Body of pancreas (tissue), 4 donors: ENCODE measurements around the gene COL23A1. TPM values are rescaled to one million over a fixed set of nuclear protein-coding genes. Genes with fewer than 3 reads are reported as not detected.
A peak's percentile ranks its signal among the peaks of the same experiment; 100 is the strongest.

Experiments used
- ATAC-seq: fragments of 150-250 bp; one replicate; pipeline ENCODE4 v1.9.1; 2016
- DNase-seq, 4 donors: peaks; one replicate each; pipeline ENCODE4 v3.0.0-alpha.2; 2019
- H3K27ac ChIP-seq, 4 donors: fragments of 200-600 bp; sonication (generic); 1 replicate in 3 of 4; 2 replicates in 1 of 4; pipeline versions ENCODE4 v1.5.1 to v1.6.1; 2016 to 2019; ENCODE audit warnings: mild to moderate bottlenecking in 1 of 4, mixed read lengths in 1 of 4, moderate library complexity in 1 of 4
- H3K27me3 ChIP-seq, 2 donors: fragments of 200-600 bp; sonication (generic); one replicate each; pipeline ENCODE4 v1.6.0; 2016; ENCODE audit warnings: mild to moderate bottlenecking in 1 of 2
- H3K36me3 ChIP-seq, 2 donors: fragments of 200-600 bp; sonication (generic); replicated peaks in 1 of 2; 2 replicates each; pipeline ENCODE4 v1.5.1; 2016; ENCODE audit warnings: low read depth in 2 of 2; ENCODE audit not compliant: insufficient read depth in 1 of 2
- H3K4me1 ChIP-seq: fragments of 200-600 bp; sonication (generic); one replicate; pipeline ENCODE4 v1.6.0; 2016
- H3K4me3 ChIP-seq, 2 donors: fragments of 200-600 bp; sonication (generic); 1 replicate in 1 of 2; 2 replicates in 1 of 2; pipeline ENCODE4 v1.5.1; 2016 to 2019
- H3K9me3 ChIP-seq, 3 donors: fragments of 200-600 bp; sonication (generic); 1 replicate in 2 of 3; 2 replicates in 1 of 3; pipeline ENCODE4 v1.5.1; 2016
- CTCF ChIP-seq, 7 experiments: fragments of 450-650 bp in 4 of 7; fragments of 200-600 bp in 3 of 7; sonication (generic) in 3 of 7; IDR thresholded peaks; one replicate each; pipeline ENCODE4 v1.5.1; 2016 to 2019; ENCODE audit warnings: antibody characterized with exemption in 7 of 7
- POLR2A ChIP-seq, 3 donors: fragments of 450-650 bp; IDR thresholded peaks; one replicate each; pipeline ENCODE4 v1.6.1; 2016; ENCODE audit warnings: antibody characterized with exemption in 3 of 3, mild to moderate bottlenecking in 2 of 3
- WGBS, 2 donors: methylation state at CpG; one replicate each; pipeline ENCODE4 v1.1.5; 2017; 5-methylcytosine and 5-hydroxymethylcytosine counted together
- intact Hi-C: fragments of 100-400 bp; cut with DNase I; formaldehyde crosslinking; loops from one replicate; pipeline ENCODE4 v1.15.1; 2023
- total RNA-seq, 2 donors: library from RNA; depleted of rRNA; stranded (reverse); fragments of >200 nt; gene quantifications; one replicate each; pipeline ENCODE4 v1.1.0, GENCODE V29; 2016

The COL23A1 gene
- total RNA-seq, 2 donors from 2014 or later, result not detected

- WGBS, 2 donors, result 59 to 60% methylated on average over 11 of the region's 11 CpGs
- H3K27ac ChIP-seq, result peak overlapping the region in 3 of 4 donors; percentile 32 to 68 (median 67)
- DNase-seq, result peak; percentile 28 to 67 (median 40)
- H3K27me3 ChIP-seq, result no peaks in the 10 kb centered on the region
- no peak overlapping the region for H3K4me3 ChIP-seq
- H3K9me3 ChIP-seq, result no peaks in the 10 kb centered on the region
- H3K4me1 ChIP-seq, result peaks cover 23% of the 10 kb centered on the region
- intact Hi-C loops, result no loop called here
- peak; percentile 55 for ATAC-seq
- no peaks in the 10 kb centered on the region for H3K36me3 ChIP-seq
- no peak for TF ChIP-seq POLR2A (IDR thresholded peaks at IDR 0.05)
- no peak for TF ChIP-seq CTCF (IDR thresholded peaks at IDR 0.05)
Observed at GRCh38 chr5:178429491-178430185, 160.6 kb downstream of the COL23A1 start.

DNA sequence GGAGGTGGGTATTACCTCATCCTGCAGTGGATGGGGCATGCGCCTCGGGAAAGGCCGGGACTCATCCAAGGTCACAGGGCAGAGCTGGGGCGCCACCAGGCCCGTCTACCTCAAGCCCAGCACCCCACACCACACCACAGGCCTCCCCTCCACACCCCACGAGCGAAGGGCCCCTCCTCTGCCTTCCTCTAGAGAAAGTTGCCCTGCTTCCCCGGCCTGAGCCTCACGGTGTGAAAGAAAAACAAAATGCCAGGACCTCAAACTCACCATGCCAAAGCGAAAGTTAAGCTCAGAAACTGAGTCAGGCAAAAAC is 161.1 kb downstream of the COL23A1 start:
- intact Hi-C loops, result no loop called here
- 66 to 72% methylated on average over 6 to 10 of the region's 10 CpGs for WGBS, 2 donors
- TF ChIP-seq CTCF (IDR thresholded peaks at IDR 0.05), result no peak
- TF ChIP-seq POLR2A (IDR thresholded peaks at IDR 0.05), result no peak
- H3K36me3 ChIP-seq, result no peaks in the 10 kb centered on the region
- H3K9me3 ChIP-seq, result no peaks in the 10 kb centered on the region
- ATAC-seq (no peak), DNase-seq (no peak)
- peak overlapping the region in 3 of 4 donors; percentile 32 to 68 (median 67) for H3K27ac ChIP-seq
- no peaks in the 10 kb centered on the region for H3K27me3 ChIP-seq
- H3K4me1 ChIP-seq, result peaks cover 23% of the 10 kb centered on the region
- H3K4me3 ChIP-seq, result no peak overlapping the region

DNA sequence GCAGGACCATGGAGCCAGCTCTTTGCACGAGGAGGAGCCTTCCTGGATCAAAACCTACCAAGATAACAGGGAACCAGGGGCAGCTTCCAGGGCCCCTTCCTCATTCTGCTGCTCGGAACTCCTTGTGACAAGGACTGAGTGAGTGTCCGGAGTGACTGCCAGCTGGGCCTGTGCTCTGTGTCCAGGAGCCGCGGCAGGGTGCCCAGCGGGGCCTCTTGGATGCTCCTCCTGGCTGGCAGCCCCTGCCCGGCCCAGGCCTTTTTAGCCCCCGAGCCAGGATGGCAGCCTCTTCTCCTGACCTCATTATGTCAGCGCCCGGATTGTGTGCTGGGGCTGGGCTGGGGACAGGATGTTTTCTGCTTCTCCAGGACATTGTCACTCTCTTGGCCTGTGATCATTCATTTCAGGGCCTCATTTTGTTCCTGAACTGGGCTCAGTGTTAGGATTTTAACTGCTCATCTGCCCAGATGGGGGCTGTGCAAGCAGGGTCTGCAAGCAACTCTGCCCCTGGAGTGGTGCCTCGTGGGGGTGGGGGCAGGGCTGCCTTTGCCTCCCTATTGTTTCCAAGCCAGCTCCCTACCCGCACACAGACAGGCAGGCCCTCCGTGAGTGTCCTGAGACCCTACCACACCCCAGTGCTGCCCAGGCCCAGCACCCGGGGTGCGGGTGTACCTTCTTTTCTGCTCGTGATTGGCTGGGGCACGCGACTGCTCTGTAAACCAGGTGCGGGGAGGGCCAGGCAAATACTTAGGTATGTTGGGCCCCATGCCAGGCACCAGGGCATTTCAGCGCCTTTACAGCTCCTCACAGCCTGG is 161.6 kb downstream of the COL23A1 start:
- WGBS, 2 donors, result 60 to 73% methylated on average over 13 to 20 of the region's 20 CpGs
- peaks cover 23% of the 10 kb centered on the region for H3K4me1 ChIP-seq
- peak overlapping the region in 2 of 4 donors; percentile 67 to 68 for H3K27ac ChIP-seq
- H3K4me3 ChIP-seq, result no peak overlapping the region
- DNase-seq (peak; percentile 18 to 68 (median 51)), ATAC-seq (peak; percentile 71)
- no peaks in the 10 kb centered on the region for H3K36me3 ChIP-seq
- intact Hi-C loops, result no loop called here
- TF ChIP-seq POLR2A (IDR thresholded peaks at IDR 0.05) (no peak), CTCF (IDR thresholded peaks at IDR 0.05) (no peak)
- H3K27me3 ChIP-seq, result no peaks in the 10 kb centered on the region
- H3K9me3 ChIP-seq, result no peaks in the 10 kb centered on the region

DNA sequence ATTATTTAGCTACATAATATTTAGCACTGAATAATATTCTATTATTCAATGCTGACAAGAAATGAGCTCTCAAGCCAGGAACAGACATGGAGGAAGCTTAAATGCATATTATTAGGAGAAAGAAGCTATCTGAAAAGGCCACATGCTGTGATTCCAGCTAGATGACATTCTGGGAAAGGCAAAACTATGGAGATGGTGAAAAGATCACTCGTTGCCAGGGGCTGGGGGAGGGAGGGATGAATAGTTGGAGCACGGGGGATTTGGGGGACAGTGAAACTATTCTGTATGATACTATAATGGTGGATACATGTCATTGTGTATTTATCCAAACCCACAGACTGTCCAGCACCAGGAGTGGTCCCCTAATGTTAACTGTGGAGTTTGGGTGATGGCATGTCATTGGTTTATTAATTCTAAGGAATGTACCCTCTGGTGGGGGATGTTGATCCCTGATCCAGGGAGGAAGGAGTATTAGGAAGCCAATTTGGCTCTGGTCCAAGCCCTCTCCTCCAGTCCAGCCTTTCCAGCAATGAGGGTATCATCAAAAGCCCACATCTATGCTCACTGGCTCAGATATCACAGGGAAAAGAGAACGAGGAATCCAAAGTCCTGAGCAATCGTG is 162.5 kb downstream of the COL23A1 start:
- ATAC-seq (no peak), DNase-seq (no peak)
- no peaks in the 10 kb centered on the region for H3K36me3 ChIP-seq
- H3K9me3 ChIP-seq, result no peaks in the 10 kb centered on the region
- H3K27ac ChIP-seq, result no peak overlapping the region
- no peak for TF ChIP-seq CTCF (IDR thresholded peaks at IDR 0.05)
- TF ChIP-seq POLR2A (IDR thresholded peaks at IDR 0.05), result no peak
- WGBS, 2 donors, result 68% methylated on average over 4 of the region's 4 CpGs
- H3K4me3 ChIP-seq, result no peak overlapping the region
- intact Hi-C loops, result no loop called here
- no peaks in the 10 kb centered on the region for H3K27me3 ChIP-seq
- H3K4me1 ChIP-seq, result peaks cover 23% of the 10 kb centered on the region
